HepG2 (cell line): ENCODE results near the gene FHIT. TPM values are rescaled to one million over a fixed set of nuclear protein-coding genes. Genes with fewer than 3 reads are reported as not detected.

Source experiments
- ATAC-seq: fragments of 200-7000 bp; cut with Tn5 transposase; 3 replicates; pipeline ENCODE4 v1.9.1; 2020; ENCODE audit warnings: mild to moderate bottlenecking, moderate library complexity
- BruUV-seq: library from RNA; stranded (reverse); fragments of 400-500 nt; replicated peaks from 2 replicates; lab custom pipeline; 2021; lab: Mats Ljungman, UMichigan
- CTCF ChIA-PET: fragments of 300-600 bp; formaldehyde crosslinking; extraction: SDS; loops from one replicate; lab custom pipeline; 2021; ENCODE audit warnings: low total read pairs, inconsistent platforms, low intra/inter-chr PET ratio; lab: Yijun Ruan, JAX
- POLR2A ChIA-PET: fragments of 350-600 bp; sonication (Branson Sonifier 250); formaldehyde crosslinking; loops from one replicate; lab custom pipeline; 2020; ENCODE audit warnings: antibody characterized with exemption, inconsistent platforms; lab: Yijun Ruan, JAX
- DNase-seq: peaks from one replicate; pipeline ENCODE4 v3.0.0-alpha.2; 2015; ENCODE audit warnings: low spot score
- FAIRE-seq: peaks from 3 replicates; lab custom pipeline; 2011; peaks lifted over from hg19 to GRCh38; lab: Jason Lieb, UNC
- H2AFZ ChIP-seq: one replicate; pipeline ENCODE4 v1.6.1; 2011; ENCODE audit warnings: low read length, inconsistent platforms
- H3K27ac ChIP-seq: fragments of 300-600 bp; 3 replicates; pipeline ENCODE4 v1.8.0; 2011; ENCODE audit warnings: mixed run types, mild to moderate bottlenecking, mixed read lengths, low read length, inconsistent platforms; ENCODE audit not compliant: insufficient read depth; ENCODE audit errors: extremely low read length
- H3K27me3 ChIP-seq, 2 experiments: fragments of 200-600 bp in 1 of 2; 2 replicates in 1 of 2; 3 replicates in 1 of 2; pipeline versions ENCODE4 v1.6.0 to v1.8.0; 2011; ENCODE audit warnings: low read length in 2 of 2, mild to moderate bottlenecking in 2 of 2, moderate library complexity in 2 of 2, inconsistent platforms in 1 of 2; ENCODE audit not compliant: insufficient read depth in 2 of 2, control insufficient read depth in 1 of 2
- H3K36me3 ChIP-seq, 2 experiments: fragments of 200-600 bp in 1 of 2; replicated peaks in 1 of 2; 2 replicates in 1 of 2; 3 replicates in 1 of 2; pipeline versions ENCODE4 v1.5.1 to v1.8.0; 2011; ENCODE audit warnings: low read length in 2 of 2, inconsistent platforms in 1 of 2; ENCODE audit not compliant: insufficient read depth in 2 of 2, control insufficient read depth in 1 of 2
- H3K4me1 ChIP-seq: 2 replicates; pipeline ENCODE4 v1.5.1; 2012; ENCODE audit warnings: low read length, inconsistent platforms; ENCODE audit not compliant: insufficient read depth
- H3K4me2 ChIP-seq: 2 replicates; pipeline ENCODE4 v1.6.0; 2011; ENCODE audit warnings: low read depth, low read length, inconsistent platforms
- H3K4me3 ChIP-seq, 3 experiments: fragments of 200-600 bp in 1 of 3; sonication (generic), shearing (Covaris generic) in 1 of 3; replicated peaks in 1 of 3; 2 replicates each; pipeline ENCODE4 v1.5.1; 2011 to 2016; ENCODE audit warnings: low read length in 3 of 3, inconsistent platforms in 2 of 3, low read depth in 2 of 3, mild to moderate bottlenecking in 2 of 3, control low read depth in 1 of 3, mixed read lengths in 1 of 3; ENCODE audit not compliant: insufficient read depth in 1 of 3
- H3K79me2 ChIP-seq: one replicate; pipeline ENCODE4 v1.6.1; 2011; ENCODE audit warnings: low read length, inconsistent platforms; ENCODE audit not compliant: insufficient read depth
- H3K9ac ChIP-seq: 2 replicates; pipeline ENCODE4 v1.6.0; 2011; ENCODE audit warnings: mild to moderate bottlenecking, low read depth, low read length, inconsistent platforms; ENCODE audit not compliant: insufficient read depth
- H3K9me3 ChIP-seq: 2 replicates; pipeline ENCODE4 v1.5.1; 2012; ENCODE audit warnings: mild to moderate bottlenecking, low read length
- H4K20me1 ChIP-seq: 2 replicates; pipeline ENCODE4 v1.6.0; 2011; ENCODE audit warnings: inconsistent platforms, mild to moderate bottlenecking, low read length, moderate library complexity; ENCODE audit not compliant: insufficient read depth
- ARNTL ChIP-seq: sonication (generic); formaldehyde crosslinking; IDR thresholded peaks from 2 replicates; pipeline ENCODE4 v1.4.0; 2020; ENCODE audit warnings: mild to moderate bottlenecking, missing genetic modification reagents
- CAMTA2 ChIP-seq: sonication (generic); formaldehyde crosslinking; IDR thresholded peaks from 2 replicates; pipeline ENCODE4 v1.4.0; 2020; ENCODE audit warnings: mild to moderate bottlenecking, missing genetic modification reagents, borderline replicate concordance
- FOXP4 ChIP-seq: sonication (generic); formaldehyde crosslinking; IDR thresholded peaks from 2 replicates; pipeline ENCODE4 v1.4.0; 2020; ENCODE audit warnings: missing genetic modification reagents
- GMEB2 ChIP-seq: IDR thresholded peaks from 2 replicates; pipeline ENCODE4 v1.6.1; 2016; ENCODE audit warnings: missing biosample characterization, missing genetic modification reagents, low read depth
- IRF9 ChIP-seq: sonication (generic); formaldehyde crosslinking; IDR thresholded peaks from 2 replicates; pipeline ENCODE4 v1.8.0; 2022; ENCODE audit warnings: missing genetic modification reagents, mild to moderate bottlenecking, borderline replicate concordance
- PITX1 ChIP-seq: sonication (generic); formaldehyde crosslinking; IDR thresholded peaks from 2 replicates; pipeline ENCODE4 v1.5.1; 2020; ENCODE audit warnings: mild to moderate bottlenecking, missing genetic modification reagents
- RARG ChIP-seq: sonication (generic); formaldehyde crosslinking; IDR thresholded peaks from 2 replicates; pipeline ENCODE4 v1.4.0; 2020; ENCODE audit warnings: low read depth, mild to moderate bottlenecking, missing genetic modification reagents
- SRSF4 ChIP-seq: fragments of 200-400 bp; formaldehyde crosslinking; IDR thresholded peaks from one replicate; pipeline ENCODE4 v1.6.1; 2018; ENCODE audit warnings: mild to moderate bottlenecking, low read depth, low read length, moderate library complexity; ENCODE audit not compliant: poor library complexity, severe bottlenecking
- STAG1 ChIP-seq: sonication (generic); formaldehyde crosslinking; IDR thresholded peaks from 2 replicates; pipeline ENCODE4 v1.4.0; 2020; ENCODE audit warnings: missing genetic modification reagents
- ZFX ChIP-seq: sonication (generic); formaldehyde crosslinking; IDR thresholded peaks from 2 replicates; pipeline ENCODE4 v1.4.0; 2020; ENCODE audit warnings: mild to moderate bottlenecking, low read depth, missing genetic modification reagents, moderate library complexity
- ZNF367 ChIP-seq: sonication (generic); formaldehyde crosslinking; IDR thresholded peaks from 2 replicates; pipeline ENCODE4 v1.4.0; 2020; ENCODE audit warnings: missing genetic modification reagents, borderline replicate concordance
- ZNF451 ChIP-seq: sonication (generic); formaldehyde crosslinking; IDR thresholded peaks from 2 replicates; pipeline ENCODE4 v1.5.0; 2020; ENCODE audit warnings: mild to moderate bottlenecking, missing genetic modification reagents
- ZNF460 ChIP-seq: sonication (generic); formaldehyde crosslinking; IDR thresholded peaks from 2 replicates; pipeline ENCODE4 v1.5.1; 2020; ENCODE audit warnings: missing genetic modification reagents, mild to moderate bottlenecking, borderline replicate concordance
- ZNF580 ChIP-seq: IDR thresholded peaks from 2 replicates; pipeline ENCODE4 v1.6.1; 2016; ENCODE audit warnings: low read depth, borderline replicate concordance
- ZNF841 ChIP-seq: sonication (generic); formaldehyde crosslinking; IDR thresholded peaks from 2 replicates; pipeline ENCODE4 v1.8.1; 2023; ENCODE audit warnings: missing genetic modification reagents, borderline replicate concordance
- WGBS: methylation state at CpG from one replicate; pipeline ENCODE4 v1.1.6; 2017; ENCODE audit warnings: low lambda C conversion rate; 5-methylcytosine and 5-hydroxymethylcytosine counted together
- in situ Hi-C: cut with HindIII; loops from 2 replicates; pipeline ENCODE4 v1.10.0; 2017; ENCODE audit warnings: low pct_unique_long_range_greater_than_20kb; ENCODE audit not compliant: extremely low pct_ligation_motif_present
- intact Hi-C: fragments of 100-400 bp; cut with micrococcal nuclease; formaldehyde crosslinking; loops from one replicate; pipeline ENCODE4 v1.10.0; 2022; ENCODE audit not compliant: unreplicated experiment
- polyA plus RNA-seq, 8 experiments: library from polyadenylated mRNA; depleted of rRNA in 3 of 8; stranded (reverse) in 7 of 8; unstranded in 1 of 8; fragments of >200 nt; fragmentation: Illumina TruSeq in 4 of 8; extraction: Trizol in 4 of 8; gene quantifications; 2 replicates each; pipeline versions ENCODE4 v1.2.1 to v1.2.3, GENCODE V29; 2011 to 2016; ENCODE audit warnings: low read depth in 4 of 8, missing spikeins in 1 of 8, mixed read lengths in 1 of 8; ENCODE audit not compliant: insufficient read depth in 1 of 8
- total RNA-seq, 5 experiments: library from RNA; depleted of rRNA; stranded (reverse); fragments of >200 nt; fragmentation: Illumina TruSeq; extraction: Trizol; gene quantifications; 2 replicates each; pipeline ENCODE4 v1.2.3, GENCODE V29; 2016; ENCODE audit warnings: low read depth in 1 of 5
- TF ChIP-seq, protein P1 (sequence below): sonication (generic); formaldehyde crosslinking; IDR thresholded peaks from 2 replicates; pipeline ENCODE4 v1.9.0; 2021; ENCODE audit warnings: missing genetic modification reagents, borderline replicate concordance
- TF ChIP-seq, protein P2 (sequence below): sonication (generic); formaldehyde crosslinking; IDR thresholded peaks from 2 replicates; pipeline ENCODE4 v1.8.0; 2022; ENCODE audit warnings: missing genetic modification reagents, low read depth, mild to moderate bottlenecking, borderline replicate concordance

FHIT gene
- total and polyA plus RNA-seq, 2 of the 13 experiments (the other 11 are each of a cell fraction or from before 2014, with no cell fraction given): 4.0 to 4.6 TPM

GRCh38 chr3:60609446-60609845, 641.8 kb downstream of the FHIT start (continued):
- TF ChIP-seq IRF9 (CRISPR knock-in tag) (no peak), GMEB2 (CRISPR knock-in tag) (no peak)

GRCh38 chr3:60603860-60604259, 647.4 kb downstream of the FHIT start:
- POLR2A ChIA-PET: no interaction called here
- no peak for ATAC-seq
- Histone ChIP-seq H3K36me3 (no peaks in the 10 kb centered on the region), H3K9me3 (no peaks in the 10 kb centered on the region), H3K27me3 (no peaks in the 10 kb centered on the region), H3K79me2 (no peaks in the 10 kb centered on the region), H3K4me1 (0 out of 2 replicates have a peak, but pooled peaks cover 3% of the 10 kb centered on the region), H3K9ac (no peak overlapping the region), H4K20me1 (no peaks in the 10 kb centered on the region), H2AFZ (no peak overlapping the region), H3K4me2 (no peak overlapping the region), H3K4me3 (no peak overlapping the region), H3K27ac (no peak overlapping the region)
- 9% methylated on average over 3 of the region's 3 CpGs for WGBS
- DNase-seq: no peak
- BruUV-seq: no TSS peak
- no peak for FAIRE-seq
- intact Hi-C loops: no loop called here
- CTCF ChIA-PET: no interaction called here
- in situ Hi-C loops: no loop called here
- TF ChIP-seq CAMTA2 (CRISPR knock-in tag): no peak
- no peak for TF ChIP-seq ZNF841 (CRISPR knock-in tag)
- TF ChIP-seq, protein P1, sequence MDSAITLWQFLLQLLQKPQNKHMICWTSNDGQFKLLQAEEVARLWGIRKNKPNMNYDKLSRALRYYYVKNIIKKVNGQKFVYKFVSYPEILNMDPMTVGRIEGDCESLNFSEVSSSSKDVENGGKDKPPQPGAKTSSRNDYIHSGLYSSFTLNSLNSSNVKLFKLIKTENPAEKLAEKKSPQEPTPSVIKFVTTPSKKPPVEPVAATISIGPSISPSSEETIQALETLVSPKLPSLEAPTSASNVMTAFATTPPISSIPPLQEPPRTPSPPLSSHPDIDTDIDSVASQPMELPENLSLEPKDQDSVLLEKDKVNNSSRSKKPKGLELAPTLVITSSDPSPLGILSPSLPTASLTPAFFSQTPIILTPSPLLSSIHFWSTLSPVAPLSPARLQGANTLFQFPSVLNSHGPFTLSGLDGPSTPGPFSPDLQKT (CRISPR knock-in tag): no peak
- TF ChIP-seq, protein P2, sequence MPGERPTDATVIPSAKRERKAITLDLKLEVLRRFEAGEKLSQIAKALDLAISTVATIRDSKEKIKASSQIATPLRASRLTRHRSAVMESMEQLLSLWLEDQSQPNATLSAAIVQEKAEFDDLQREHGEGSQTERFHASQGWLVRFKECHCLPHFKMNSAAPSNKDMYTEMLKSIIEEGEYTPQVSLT (CRISPR knock-in tag): no peak
- no peak for TF ChIP-seq ARNTL (CRISPR knock-in tag)
- no peak for TF ChIP-seq ZNF451 (CRISPR knock-in tag)
- TF ChIP-seq PITX1: no peak
- no peak for TF ChIP-seq STAG1 (CRISPR knock-in tag)
- no peak for TF ChIP-seq SRSF4
- TF ChIP-seq RARG: no peak
- TF ChIP-seq FOXP4 (CRISPR knock-in tag): no peak
- no peak for TF ChIP-seq ZNF580 (CRISPR knock-in tag)
- no peak for TF ChIP-seq ZNF367 (CRISPR knock-in tag)
- no peak for TF ChIP-seq ZFX (CRISPR knock-in tag)
- no peak for TF ChIP-seq ZNF460
